NCI-H526 treated with DMSO at 0.1 percent for 48 hours (cell line): ENCODE results near the gene LRRC37A3.
"Not testable (repeated sequence)": the region's sequence is repeated elsewhere in the genome, so short reads cannot be mapped to it uniquely, and the experiment has no call there.

ENCODE experiments used
- DNase-seq: peaks from one replicate; lab custom pipeline; 2025; lab: John Stamatoyannopoulos, UW

LRRC37A3 gene

DNA sequence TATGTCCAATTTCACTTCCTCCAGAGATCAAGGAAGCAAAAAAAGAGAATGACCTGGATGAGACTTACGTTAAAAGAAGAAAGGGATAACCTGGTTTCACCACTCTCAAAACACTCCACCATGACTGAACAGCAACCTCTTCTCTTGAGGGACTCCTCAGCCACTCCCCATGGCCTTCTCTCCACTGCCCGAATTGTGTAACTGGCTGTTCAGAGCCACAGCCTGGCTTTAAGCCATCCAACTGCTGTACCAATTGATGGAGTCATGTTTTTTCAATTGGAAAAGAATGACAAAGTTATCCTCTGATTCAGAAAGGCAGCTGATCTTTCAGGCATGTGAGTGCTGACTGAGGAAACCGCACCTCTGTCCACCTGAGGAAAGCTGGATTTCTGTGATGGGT lies 85.2 kb downstream of the LRRC37A3 start:
- DNase-seq: not testable (repeated sequence)

DNA sequence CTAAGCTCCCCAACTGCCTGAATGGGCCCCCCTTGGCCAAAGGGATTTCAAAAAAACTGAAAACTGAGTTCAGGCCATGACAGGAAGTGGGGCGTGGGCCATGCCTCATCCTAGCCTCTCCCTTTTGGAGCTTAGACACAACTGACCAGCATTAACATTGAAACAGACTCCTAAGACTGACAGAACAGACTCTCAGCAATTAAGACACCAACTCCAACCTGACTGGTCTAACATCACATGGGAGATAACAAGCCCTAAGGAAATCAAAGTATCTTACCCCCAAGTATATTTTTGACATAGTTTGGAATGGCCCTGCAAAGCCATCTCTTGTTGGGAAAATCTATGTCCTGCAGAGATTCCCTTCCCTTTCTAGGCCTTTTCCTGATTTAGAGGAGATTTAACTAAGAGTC lies 88.6 kb downstream of the LRRC37A3 start:
- DNase-seq: not testable (repeated sequence)

DNA sequence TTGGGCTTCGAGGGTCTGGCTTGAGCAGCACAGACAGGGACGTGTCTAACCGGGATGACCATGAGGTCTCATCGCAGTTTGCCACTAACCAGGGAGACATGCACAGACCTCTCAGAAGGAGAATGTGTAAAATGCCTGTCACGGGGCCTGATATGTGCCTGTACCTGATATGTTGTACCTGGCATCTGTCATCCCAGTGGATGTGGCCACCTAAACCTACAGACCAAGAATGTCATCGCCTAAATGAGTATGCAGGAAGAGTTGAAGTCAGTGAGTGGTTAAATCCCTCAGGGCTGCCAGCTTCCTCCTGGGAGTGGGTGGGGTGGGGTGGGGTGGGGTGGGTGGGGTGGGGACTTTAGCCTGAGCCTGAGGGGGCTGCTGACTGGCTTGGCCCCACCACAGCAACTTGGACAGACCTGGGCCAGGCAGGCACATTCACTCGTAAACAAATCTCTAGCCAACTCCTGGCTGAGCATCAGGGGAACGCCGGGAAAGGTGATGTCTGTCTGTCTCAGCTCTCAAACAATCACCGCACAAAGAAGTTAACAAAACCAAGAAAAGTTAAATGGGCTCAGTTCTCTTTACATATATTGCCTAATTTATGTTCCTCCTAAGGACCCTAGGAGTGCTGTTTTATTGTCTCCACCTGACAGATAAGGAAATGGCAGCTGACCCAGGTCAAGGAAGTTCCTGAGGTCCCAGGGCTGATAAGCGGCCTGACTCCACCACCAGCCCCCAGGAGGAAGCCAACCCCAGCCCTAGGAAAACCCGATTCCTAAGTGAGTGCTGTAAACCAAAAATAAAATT lies 89.3 kb downstream of the LRRC37A3 start:
- DNase-seq: not testable (repeated sequence)

GRCh38 chr17:64829068-64829467 lies 90.2 kb downstream of the LRRC37A3 start:
- not testable (repeated sequence) for DNase-seq

GRCh38 chr17:64818904-64819303 lies 100.4 kb downstream of the LRRC37A3 start:
- not testable (repeated sequence) for DNase-seq

- DNase-seq: not testable (repeated sequence)
Measured at GRCh38 chr17:64815833-64816198, 103.5 kb downstream of the LRRC37A3 start.

- not testable (repeated sequence) for DNase-seq
Measured at GRCh38 chr17:64814993-64815832, 104.1 kb downstream of the LRRC37A3 start.

- not testable (repeated sequence) for DNase-seq
Measured at GRCh38 chr17:64808178-64808977, 110.9 kb downstream of the LRRC37A3 start.
